HG02678 (cell line): ENCODE data around the gene SLC10A6.

Experiments
- ATAC-seq: cut with Tn5 transposase; IDR thresholded peaks from one replicate; pipeline ENCODE4 v1.9.1; 2021; ENCODE audit warnings: mild to moderate bottlenecking, moderate library complexity; ENCODE audit not compliant: unreplicated experiment

Gene SLC10A6

DNA sequence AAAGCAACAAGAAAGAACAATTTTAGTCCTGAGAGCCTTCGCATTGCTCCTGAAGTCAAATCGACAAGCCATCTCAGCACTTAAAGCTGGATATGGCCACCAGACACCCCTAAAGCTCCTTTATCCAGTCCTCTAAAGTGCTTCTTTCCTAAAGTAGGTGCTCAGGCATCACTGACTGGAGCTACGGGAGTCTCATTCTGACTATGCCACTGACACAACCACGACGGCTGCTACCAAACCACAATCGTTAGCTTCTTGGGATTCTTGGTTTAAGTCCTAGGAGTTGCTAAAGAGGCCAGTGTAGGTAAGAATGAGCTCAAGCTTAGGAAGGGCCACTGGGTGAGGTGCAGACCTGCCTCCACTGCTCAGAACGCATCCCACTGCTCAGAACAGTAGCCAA is 1.0 kb downstream of the SLC10A6 start:
- no peak for ATAC-seq

DNA sequence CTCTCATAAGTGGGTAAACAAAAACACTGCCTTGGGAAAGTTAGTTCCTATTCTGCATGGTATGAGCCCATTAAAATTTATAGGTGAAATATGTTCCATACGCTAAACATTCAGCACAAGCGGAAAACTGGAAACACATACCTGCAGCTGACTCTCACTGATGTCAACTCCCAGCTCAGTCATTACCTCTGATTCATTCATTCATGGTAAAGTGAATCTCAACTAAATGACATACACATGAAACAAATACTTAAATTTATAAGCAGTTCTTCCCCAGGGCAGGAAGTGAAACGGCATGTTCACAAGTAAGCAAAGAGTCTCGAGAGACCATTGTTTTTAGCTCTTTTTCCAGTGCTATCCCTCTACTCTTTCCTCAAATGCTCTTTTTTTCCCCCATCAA is 1.6 kb downstream of the SLC10A6 start:
- no peak for ATAC-seq

- no peak for ATAC-seq
Observed at GRCh38 chr4:86846921-86847320, 2.3 kb downstream of the SLC10A6 start.

- ATAC-seq = no peak
Observed at GRCh38 chr4:86845593-86845992, 3.6 kb downstream of the SLC10A6 start.

- ATAC-seq = no peak
Observed at GRCh38 chr4:86841309-86841708, 7.9 kb downstream of the SLC10A6 start.

- no peak for ATAC-seq
Observed at GRCh38 chr4:86840858-86841257, 8.3 kb downstream of the SLC10A6 start.

DNA sequence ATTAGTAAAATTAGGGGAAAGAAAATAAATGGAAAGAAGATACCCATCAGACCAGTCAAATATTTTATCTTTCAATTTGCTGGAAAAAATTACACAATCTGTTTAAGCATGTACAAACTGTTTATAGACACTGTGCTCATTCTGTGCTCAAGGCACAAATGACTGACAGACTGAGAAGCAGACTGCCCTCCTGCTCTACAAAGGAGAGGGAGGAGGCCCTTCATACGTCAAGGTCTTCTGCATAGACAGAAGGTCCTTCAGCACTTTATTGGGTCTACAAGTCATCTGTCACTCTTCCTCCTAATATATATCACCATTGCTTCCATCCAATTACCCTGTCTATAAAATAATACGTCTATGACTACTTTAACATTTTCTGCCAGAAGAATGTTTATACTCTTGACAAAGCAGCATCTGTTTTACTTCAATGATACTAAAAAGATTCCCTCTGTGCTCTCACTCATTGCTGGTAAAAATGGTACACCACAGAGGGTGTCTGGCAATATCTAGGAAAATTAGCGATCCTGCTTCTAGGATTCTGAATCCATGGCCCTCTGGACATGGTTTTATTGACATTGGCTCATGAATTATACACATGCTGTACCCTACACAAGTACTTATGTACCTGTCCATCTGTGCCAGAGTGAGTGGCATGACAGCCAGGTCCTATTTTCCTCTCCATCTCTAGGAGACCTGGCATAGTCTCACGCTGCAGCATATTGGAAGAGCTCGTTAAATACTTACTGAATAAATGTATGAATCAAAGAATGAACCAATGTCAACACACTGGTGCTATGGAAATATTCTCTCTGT is 11.3 kb downstream of the SLC10A6 start:
- no peak for ATAC-seq

- no peak for ATAC-seq
Observed at GRCh38 chr4:86835677-86836076, 13.5 kb downstream of the SLC10A6 start.

DNA sequence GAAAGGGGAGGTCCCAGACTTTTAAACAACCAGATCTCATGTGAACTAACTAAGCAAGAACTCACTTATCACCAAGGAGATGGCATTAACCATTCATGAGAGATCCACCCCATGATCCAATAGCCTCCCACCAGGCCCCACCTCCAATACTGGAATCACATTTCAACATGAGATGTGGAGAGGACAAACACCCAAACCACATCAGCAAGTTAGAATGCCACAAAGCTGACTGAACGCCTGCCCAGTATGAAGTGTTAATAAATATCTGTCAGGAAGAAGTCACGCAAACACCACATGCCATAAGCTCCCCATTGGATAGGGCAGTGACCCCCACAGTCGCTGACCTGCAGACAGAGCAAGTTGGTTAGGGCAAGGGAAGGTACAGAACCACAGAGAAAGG is 14.3 kb downstream of the SLC10A6 start:
- ATAC-seq = no peak

GRCh38 chr4:86833615-86834014 is 15.6 kb downstream of the SLC10A6 start:
- ATAC-seq = no peak

GRCh38 chr4:86831262-86832130 is 17.7 kb downstream of the SLC10A6 start:
- ATAC-seq = no peak

DNA sequence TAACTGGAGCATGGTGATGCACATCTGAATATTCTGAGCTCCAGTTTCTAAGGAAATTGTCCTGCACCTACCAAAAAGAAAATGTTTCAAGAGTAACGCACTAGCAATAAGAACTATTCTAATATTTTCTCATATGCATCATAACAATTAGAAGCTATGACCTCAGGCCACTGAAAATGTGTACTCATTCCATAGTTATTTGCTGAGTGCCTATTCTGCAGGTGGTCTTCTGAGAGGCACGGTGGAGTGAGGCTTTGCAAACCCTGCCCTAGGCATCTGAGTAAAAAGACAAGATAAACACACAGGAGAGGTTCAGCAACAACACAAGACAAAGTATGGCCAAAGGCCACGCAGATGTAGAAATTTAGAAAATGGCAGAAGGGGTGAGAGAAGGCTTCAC is 23.7 kb downstream of the SLC10A6 start:
- ATAC-seq = no peak

- no peak for ATAC-seq
Observed at GRCh38 chr4:86822136-86822535, 27.0 kb downstream of the SLC10A6 start.

GRCh38 chr4:86821151-86821550 is 28.0 kb downstream of the SLC10A6 start:
- ATAC-seq = no peak

- ATAC-seq = no peak
Observed at GRCh38 chr4:86819561-86819960, 29.6 kb downstream of the SLC10A6 start.

- ATAC-seq = no peak
Observed at GRCh38 chr4:86818841-86819240, 30.3 kb downstream of the SLC10A6 start.

- ATAC-seq = no peak
Observed at GRCh38 chr4:86818211-86818610, 31.0 kb downstream of the SLC10A6 start.

- ATAC-seq = no peak
Observed at GRCh38 chr4:86816501-86817273, 32.5 kb downstream of the SLC10A6 start.

GRCh38 chr4:86815653-86816052 is 33.5 kb downstream of the SLC10A6 start:
- no peak for ATAC-seq

DNA sequence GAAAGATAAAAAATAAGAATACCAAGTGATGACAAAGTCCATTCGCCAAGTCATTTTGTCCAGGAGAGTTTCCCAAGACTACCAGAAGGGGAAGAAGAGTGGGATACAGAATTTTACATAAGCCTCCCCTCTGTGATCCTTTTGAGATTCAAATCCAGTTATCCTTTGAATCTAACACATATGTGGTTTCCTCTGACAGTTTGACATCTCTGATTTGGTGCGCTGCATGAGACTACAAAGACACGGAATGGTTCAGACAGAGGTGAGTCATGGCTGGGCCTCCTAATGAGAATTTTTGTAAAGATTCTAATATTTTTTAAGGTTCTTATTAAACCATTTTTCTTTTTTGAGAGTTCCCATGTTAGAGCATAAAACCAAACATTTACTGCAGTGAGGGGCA is 38.3 kb downstream of the SLC10A6 start:
- ATAC-seq = no peak

- no peak for ATAC-seq
Observed at GRCh38 chr4:86809809-86810208, 39.4 kb downstream of the SLC10A6 start.
